H1 (cell line): ENCODE data around the gene NSD2. TPM values are rescaled to one million over a fixed set of nuclear protein-coding genes. Genes with fewer than 3 reads are reported as not detected.

Experiments used
- CTCF ChIA-PET: fragments of 300-600 bp; sonication (Branson Sonifier 250); formaldehyde crosslinking; loops from one replicate; lab custom pipeline; 2021; ENCODE audit not compliant: partially characterized antibody; lab: Charles Lee
- POLR2A ChIA-PET: fragments of 300-600 bp; sonication (Branson Sonifier 250); formaldehyde crosslinking; loops from one replicate; lab custom pipeline; 2021; ENCODE audit warnings: inconsistent platforms; ENCODE audit not compliant: partially characterized antibody; lab: Charles Lee
- DNase-seq, 2 experiments: peaks; one replicate each; pipeline versions ENCODE4 v3.0.0 to v3.0.0-alpha.2; 2010 to 2022; ENCODE audit warnings: low spot score in 2 of 2, low read depth in 1 of 2, mixed read lengths in 1 of 2
- FAIRE-seq: peaks from 2 replicates; lab custom pipeline; 2011; peaks lifted over from hg19 to GRCh38; lab: Jason Lieb, UNC
- H2AFZ ChIP-seq: 2 replicates; pipeline ENCODE4 v1.8.1; 2012; ENCODE audit warnings: low read length, inconsistent platforms
- H2AK5ac ChIP-seq: 2 replicates; pipeline ENCODE4 v1.6.1; 2013; ENCODE audit warnings: low read depth, low read length
- H2BK120ac ChIP-seq: replicated peaks from 2 replicates; pipeline ENCODE3; 2013; ENCODE audit warnings: low read depth, low read length, inconsistent platforms
- H2BK12ac ChIP-seq: 2 replicates; pipeline ENCODE4 v1.6.1; 2013; ENCODE audit warnings: low read depth, low read length
- H2BK15ac ChIP-seq: 2 replicates; pipeline ENCODE4 v1.6.1; 2013; ENCODE audit warnings: low read length
- H2BK20ac ChIP-seq: 2 replicates; pipeline ENCODE4 v1.6.1; 2013; ENCODE audit warnings: low read length
- H2BK5ac ChIP-seq: 2 replicates; pipeline ENCODE4 v1.6.1; 2013; ENCODE audit warnings: low read depth, low read length
- H3K14ac ChIP-seq: 2 replicates; pipeline ENCODE4 v1.6.1; 2013; ENCODE audit warnings: inconsistent platforms; ENCODE audit not compliant: insufficient read length
- H3K18ac ChIP-seq: 2 replicates; pipeline ENCODE4 v1.6.1; 2013; ENCODE audit warnings: low read length; ENCODE audit errors: extremely low read depth
- H3K23ac ChIP-seq: 2 replicates; pipeline ENCODE4 v1.6.1; 2013; ENCODE audit warnings: inconsistent platforms; ENCODE audit not compliant: insufficient read length
- H3K23me2 ChIP-seq: 2 replicates; pipeline ENCODE4 v1.6.1; 2013; ENCODE audit warnings: low read depth, low read length
- H3K27ac ChIP-seq: 2 replicates; pipeline ENCODE4 v1.6.1; 2011; ENCODE audit warnings: low read depth, low read length, inconsistent platforms
- H3K27me3 ChIP-seq, 4 experiments: replicated peaks in 1 of 4; 1 replicate in 1 of 4; 2 replicates in 3 of 4; pipeline versions ENCODE4 v1.6.1 to v1.8.1; 2011 to 2013; ENCODE audit warnings: low read length in 3 of 4, mild to moderate bottlenecking in 3 of 4, inconsistent platforms in 2 of 4, mixed read lengths in 2 of 4, moderate library complexity in 1 of 4; ENCODE audit not compliant: control insufficient read depth in 3 of 4, insufficient read depth in 3 of 4; ENCODE audit errors: extremely low read depth in 1 of 4
- H3K36me3 ChIP-seq, 4 experiments: 2 replicates each; pipeline versions ENCODE4 v1.6.1 to v1.8.1; 2011 to 2013; ENCODE audit warnings: mild to moderate bottlenecking in 4 of 4, low read length in 3 of 4, moderate library complexity in 2 of 4, control low read depth in 1 of 4, inconsistent platforms in 1 of 4; ENCODE audit not compliant: insufficient read depth in 4 of 4, control insufficient read depth in 2 of 4
- H3K4ac ChIP-seq: replicated peaks from 2 replicates; pipeline ENCODE3; 2013; ENCODE audit warnings: low read length, low read depth, mixed read lengths, inconsistent platforms; ENCODE audit not compliant: insufficient read length
- H3K4me1 ChIP-seq, 4 experiments: replicated peaks in 1 of 4; 1 replicate in 1 of 4; 2 replicates in 3 of 4; pipeline versions ENCODE4 v1.6.1 to v1.8.1; 2011 to 2013; ENCODE audit warnings: low read length in 3 of 4, inconsistent platforms in 2 of 4, mixed read lengths in 1 of 4; ENCODE audit not compliant: insufficient read depth in 4 of 4, control insufficient read depth in 3 of 4
- H3K4me2 ChIP-seq, 2 experiments: 2 replicates each; pipeline versions ENCODE4 v1.6.1 to v1.8.1; 2011 to 2013; ENCODE audit warnings: low read depth in 2 of 2, low read length in 2 of 2, control low read depth in 1 of 2, inconsistent platforms in 1 of 2, mild to moderate bottlenecking in 1 of 2; ENCODE audit not compliant: insufficient read depth in 1 of 2
- H3K4me3 ChIP-seq, 4 experiments: fragments of 200-600, 300-600 bp in 1 of 4; sonication (generic), shearing (Covaris generic), sonication (Bioruptor Twin) in 1 of 4; 2 replicates each; pipeline versions ENCODE4 v1.5.1 to v1.8.1; 2011 to 2016; ENCODE audit warnings: low read length in 4 of 4, low read depth in 3 of 4, control low read depth in 2 of 4, inconsistent platforms in 2 of 4, mild to moderate bottlenecking in 2 of 4, mixed read lengths in 1 of 4, moderate library complexity in 1 of 4; ENCODE audit not compliant: insufficient read depth in 2 of 4; ENCODE audit errors: extremely low read depth in 1 of 4
- H3K56ac ChIP-seq: replicated peaks from 2 replicates; pipeline ENCODE3; 2013; ENCODE audit warnings: low read depth, mild to moderate bottlenecking, mixed read lengths, low read length, inconsistent platforms; ENCODE audit not compliant: insufficient read length
- H3K79me1 ChIP-seq: 2 replicates; pipeline ENCODE4 v1.6.1; 2013; ENCODE audit warnings: low read depth, low read length, control low read depth
- H3K79me2 ChIP-seq, 2 experiments: 2 replicates each; pipeline versions ENCODE4 v1.6.1 to v1.8.1; 2012 to 2013; ENCODE audit warnings: low read length in 2 of 2, mild to moderate bottlenecking in 2 of 2, inconsistent platforms in 1 of 2; ENCODE audit not compliant: insufficient read depth in 2 of 2, control insufficient read depth in 1 of 2
- H3K9ac ChIP-seq, 4 experiments: replicated peaks in 1 of 4; 1 replicate in 1 of 4; 2 replicates in 3 of 4; pipeline versions ENCODE4 v1.6.1 to v1.8.1; 2011 to 2013; ENCODE audit warnings: low read depth in 3 of 4, low read length in 3 of 4, control low read depth in 2 of 4, mild to moderate bottlenecking in 2 of 4, moderate library complexity in 2 of 4, inconsistent platforms in 1 of 4; ENCODE audit errors: extremely low read depth in 1 of 4
- H3K9me3 ChIP-seq, 2 experiments: 2 replicates each; pipeline versions ENCODE4 v1.6.1 to v1.8.1; 2012 to 2013; ENCODE audit warnings: mild to moderate bottlenecking in 2 of 2, moderate library complexity in 2 of 2, control low read depth in 1 of 2, inconsistent platforms in 1 of 2, low read depth in 1 of 2, low read length in 1 of 2, mixed read lengths in 1 of 2; ENCODE audit not compliant: insufficient read depth in 2 of 2
- H4K20me1 ChIP-seq, 2 experiments: replicated peaks in 1 of 2; 2 replicates each; pipeline versions ENCODE3 to v1.8.1; 2011 to 2013; ENCODE audit warnings: inconsistent platforms in 2 of 2, low read length in 2 of 2, mild to moderate bottlenecking in 1 of 2; ENCODE audit not compliant: insufficient read depth in 2 of 2, control insufficient read depth in 1 of 2
- H4K5ac ChIP-seq: 2 replicates; pipeline ENCODE4 v1.6.1; 2013; ENCODE audit warnings: low read length, low read depth, mixed read lengths, inconsistent platforms; ENCODE audit not compliant: insufficient read length
- H4K8ac ChIP-seq: 2 replicates; pipeline ENCODE4 v1.8.0; 2013; ENCODE audit warnings: mild to moderate bottlenecking, moderate library complexity, low read length, inconsistent platforms; ENCODE audit not compliant: insufficient read depth; ENCODE audit errors: extremely low read depth
- H4K91ac ChIP-seq: replicated peaks from 2 replicates; pipeline ENCODE3; 2013; ENCODE audit warnings: low read length, mixed read lengths, inconsistent platforms; ENCODE audit not compliant: insufficient read length
- BRCA1 ChIP-seq: IDR thresholded peaks from 2 replicates; pipeline ENCODE4 v1.6.1; 2012; ENCODE audit warnings: low read depth, low read length, improper control_type of control experiment
- HDAC2 ChIP-seq, 2 experiments: fragments of 300-600 bp in 1 of 2; sonication (generic) in 1 of 2; IDR thresholded peaks; 2 replicates each; pipeline ENCODE4 v1.6.1; 2011 to 2012; ENCODE audit warnings: low read depth in 2 of 2, low read length in 2 of 2, mild to moderate bottlenecking in 2 of 2, moderate library complexity in 2 of 2, borderline replicate concordance in 1 of 2, inconsistent platforms in 1 of 2
- JUN ChIP-seq: IDR thresholded peaks from 2 replicates; pipeline ENCODE4 v1.6.1; 2011; ENCODE audit warnings: low read depth, mild to moderate bottlenecking, improper control_type of control experiment, low read length
- NANOG ChIP-seq: IDR thresholded peaks from 2 replicates; pipeline ENCODE4 v1.6.1; 2011; ENCODE audit warnings: low read length, low read depth, mild to moderate bottlenecking, inconsistent platforms; ENCODE audit not compliant: insufficient read depth, poor library complexity, severe bottlenecking
- POLR2AphosphoS5 ChIP-seq: IDR thresholded peaks from 2 replicates; pipeline ENCODE4 v1.6.1; 2011; ENCODE audit warnings: low read depth, low read length
- POU5F1 ChIP-seq: IDR thresholded peaks from 2 replicates; pipeline ENCODE4 v1.6.1; 2011; ENCODE audit warnings: low read depth, mild to moderate bottlenecking, low read length, moderate library complexity
- SAP30 ChIP-seq: fragments of 300-600 bp; sonication (generic); IDR thresholded peaks from 2 replicates; pipeline ENCODE4 v1.7.1; 2012; ENCODE audit warnings: low read length, moderate library complexity, mild to moderate bottlenecking, inconsistent platforms; ENCODE audit not compliant: insufficient read depth, insufficient replicate concordance
- SP2 ChIP-seq: IDR thresholded peaks from 2 replicates; pipeline ENCODE4 v1.6.1; 2012; ENCODE audit warnings: mild to moderate bottlenecking, low read length, inconsistent platforms
- SRF ChIP-seq: IDR thresholded peaks from 2 replicates; pipeline ENCODE4 v1.6.1; 2011; ENCODE audit warnings: mild to moderate bottlenecking, low read depth, low read length, moderate library complexity
- SUZ12 ChIP-seq: fragments of 200-600 bp; sonication (generic); IDR thresholded peaks from 2 replicates; pipeline ENCODE4 v1.6.1; 2012; ENCODE audit warnings: mild to moderate bottlenecking, inconsistent platforms, low read length, moderate library complexity, mixed read lengths
- TAF7 ChIP-seq: optimal IDR thresholded peaks from 2 replicates; pipeline ENCODE3; 2011; ENCODE audit warnings: low read depth, mild to moderate bottlenecking, inconsistent platforms, low read length, moderate library complexity, borderline replicate concordance
- YY1 ChIP-seq: IDR thresholded peaks from 2 replicates; pipeline ENCODE4 v1.6.1; 2011; ENCODE audit warnings: low read depth, mild to moderate bottlenecking, low read length
- WGBS, 2 experiments: shearing (Covaris generic) in 1 of 2; methylation state at CpG; one replicate each; pipeline versions ENCODE4 v1.1.6 to v1.1.7; 2013 to 2015; ENCODE audit warnings: low lambda C conversion rate in 2 of 2, mixed read lengths in 2 of 2, inconsistent platforms in 1 of 2, low coverage in 1 of 2, missing lambda C conversion rate in 1 of 2; ENCODE audit not compliant: insufficient replicate concordance in 2 of 2, insufficient coverage in 1 of 2, insufficient read length in 1 of 2; ENCODE audit errors: extremely low coverage in 1 of 2, missing lambda C conversion rate in 1 of 2; 5-methylcytosine and 5-hydroxymethylcytosine counted together
- polyA plus RNA-seq, 7 experiments: library from polyadenylated mRNA; depleted of rRNA in 3 of 7; stranded (reverse) in 5 of 7; unstranded in 2 of 7; fragments of >200 nt in 5 of 7; fragments of 200-250 nt in 2 of 7; gene quantifications; 1 replicate in 5 of 7; 2 replicates in 1 of 7; 4 replicates in 1 of 7; pipeline versions ENCODE4 v1.2.1 to v1.2.3, GENCODE V29; 2011 to 2013; ENCODE audit warnings: missing spikeins in 2 of 7, mixed read lengths in 2 of 7
- total RNA-seq: library from RNA; stranded (reverse); fragmentation: NEBNext Ultra II Directional; extraction: Animal tissue kit (Norgen Biotek cat#: 25700); gene quantifications from 2 replicates; pipeline ENCODE4 v1.2.1, GENCODE V29; 2021
- TF ChIP-seq, protein P1 (sequence below): IDR thresholded peaks from 2 replicates; pipeline ENCODE4 v1.6.1; 2012; ENCODE audit warnings: inconsistent platforms

The NSD2 gene
- total and polyA plus RNA-seq, 2 of the 8 experiments (the other 6 are each of a cell fraction or from before 2014, with no cell fraction given): 26.7 to 129 TPM

DNA sequence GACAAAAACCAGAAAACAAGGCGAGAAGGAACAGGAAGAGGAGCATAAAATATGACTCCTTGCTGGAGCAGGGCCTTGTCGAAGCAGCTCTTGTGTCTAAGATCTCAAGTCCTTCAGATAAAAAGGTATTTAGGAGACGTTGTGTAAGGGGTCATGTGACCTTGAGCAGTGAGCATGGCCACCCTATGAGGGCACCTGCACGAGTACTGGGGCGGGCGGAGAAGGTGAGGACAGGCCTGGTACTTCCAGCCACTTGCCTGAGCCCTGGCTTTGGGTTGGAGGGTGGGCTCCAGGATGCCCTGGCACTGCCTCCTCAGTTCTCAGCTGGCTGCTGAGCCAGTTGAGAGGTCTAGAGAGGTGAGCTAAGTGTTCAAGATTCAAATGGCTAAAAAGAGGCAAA lies 29.9 kb downstream of the NSD2 start:
- FAIRE-seq: no peak
- H4K8ac ChIP-seq: no peak overlapping the region
- H2AFZ ChIP-seq: no peak overlapping the region
- no peak overlapping the region for H3K14ac ChIP-seq
- H3K79me1 ChIP-seq: peaks cover 16% of the 10 kb centered on the region
- H3K56ac ChIP-seq: no peak overlapping the region
- no peak overlapping the region for H3K4me3 ChIP-seq
- WGBS, 2 experiments: 90% methylated on average over 6 of the region's 6 CpGs; no CpG with 5 or more reads in 1 of the 2 experiments
- H2AK5ac ChIP-seq: no peak overlapping the region
- no peak overlapping the region for H4K5ac ChIP-seq
- no peak overlapping the region; a peak in 1 of 7 replicates for H3K9ac ChIP-seq
- no peaks in the 10 kb centered on the region for H3K4me1 ChIP-seq
- no peak overlapping the region for H3K27ac ChIP-seq
- H2BK15ac ChIP-seq: no peak overlapping the region
- no peak overlapping the region for H2BK5ac ChIP-seq
- H4K91ac ChIP-seq: no peak overlapping the region
- H3K27me3 ChIP-seq: no peaks in the 10 kb centered on the region
- CTCF ChIA-PET: interaction anchor here (0.6 to 6.0 kb wide), 21 partner anchors 8 to 157 kb away, joined by 3 to 69 read pairs (median 7); no protein-coding TSS in a partner anchor
- H4K20me1 ChIP-seq: peaks cover 25 to 29% of the 10 kb centered on the region in 2 experiments
- H3K36me3 ChIP-seq: peaks cover 16 to 34% (median 28%) of the 10 kb centered on the region in 4 experiments; a peak in 7 of 8 replicates
- no peak overlapping the region for H2BK20ac ChIP-seq
- peaks cover 3 to 48% of the 10 kb centered on the region in 2 experiments; a peak in 2 of 4 replicates for H3K79me2 ChIP-seq
- no peaks in the 10 kb centered on the region; the same call in 1 of the 2 replicates for H3K23me2 ChIP-seq
- DNase-seq: no peak
- H2BK12ac ChIP-seq: no peak overlapping the region
- H3K18ac ChIP-seq: no peak overlapping the region
- no peak overlapping the region for H3K4ac ChIP-seq
- H2BK120ac ChIP-seq: no peak overlapping the region
- no peak overlapping the region for H3K23ac ChIP-seq
- POLR2A ChIA-PET: no interaction called here
- no peaks in the 10 kb centered on the region for H3K9me3 ChIP-seq
- H3K4me2 ChIP-seq: no peak overlapping the region
- no peak for TF ChIP-seq JUN
- TF ChIP-seq NANOG: no peak
- TF ChIP-seq BRCA1: no peak
- TF ChIP-seq SAP30: no peak
- no peak for TF ChIP-seq POU5F1
- TF ChIP-seq, protein P1, sequence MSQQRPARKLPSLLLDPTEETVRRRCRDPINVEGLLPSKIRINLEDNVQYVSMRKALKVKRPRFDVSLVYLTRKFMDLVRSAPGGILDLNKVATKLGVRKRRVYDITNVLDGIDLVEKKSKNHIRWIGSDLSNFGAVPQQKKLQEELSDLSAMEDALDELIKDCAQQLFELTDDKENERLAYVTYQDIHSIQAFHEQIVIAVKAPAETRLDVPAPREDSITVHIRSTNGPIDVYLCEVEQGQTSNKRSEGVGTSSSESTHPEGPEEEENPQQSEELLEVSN: no peak
- no peak for TF ChIP-seq HDAC2 (IDR thresholded peaks at IDR 0.05; ENCODE audit: borderline replicate concordance in 1 of 2, low read depth in 2 of 2, low read length in 2 of 2)
- TF ChIP-seq POLR2AphosphoS5: no peak
- TF ChIP-seq TAF7: no peak
- TF ChIP-seq SUZ12: no peak
- no peak for TF ChIP-seq YY1
- no peak for TF ChIP-seq SRF
- no peak for TF ChIP-seq SP2
